Stimulated activated effector memory CD8-positive, alpha-beta T cell treated with anti-CD3 and anti-CD28 coated beads, Interleukin-12 subunit alpha, Interleukin-12 subunit beta, amount 100 ng/mL, for 72 hours (primary cell): ENCODE measurements around the gene ZGRF1.
"Not testable (repeated sequence)": the region's sequence is repeated elsewhere in the genome, so short reads cannot be mapped to it uniquely, and the experiment has no call there.

Source experiments
- ATAC-seq: fragments of 150-1000 bp; cut with Tn5 transposase; 2 replicates; pipeline ENCODE4 v1.10.0; 2021
- DNase-seq, 2 donors: peaks; one replicate each; pipeline ENCODE4 v3.0.0; 2021 to 2022; ENCODE audit warnings: low spot score in 2 of 2
- H3K27ac Mint-ChIP-seq: one replicate; pipeline ENCODE4 v1.8.0; 2022; ENCODE audit warnings: mild to moderate bottlenecking, mixed read lengths
- H3K36me3 Mint-ChIP-seq: one replicate; pipeline ENCODE4 v1.8.0; 2022; ENCODE audit warnings: mild to moderate bottlenecking, mixed read lengths
- H3K4me1 Mint-ChIP-seq: one replicate; pipeline ENCODE4 v1.8.0; 2022; ENCODE audit warnings: mixed read lengths
- H3K4me3 Mint-ChIP-seq: one replicate; pipeline ENCODE4 v1.8.0; 2022; ENCODE audit warnings: mild to moderate bottlenecking, mixed read lengths
- H3K9me3 Mint-ChIP-seq: one replicate; pipeline ENCODE4 v1.8.0; 2022; ENCODE audit warnings: mixed read lengths

ZGRF1 gene

DNA sequence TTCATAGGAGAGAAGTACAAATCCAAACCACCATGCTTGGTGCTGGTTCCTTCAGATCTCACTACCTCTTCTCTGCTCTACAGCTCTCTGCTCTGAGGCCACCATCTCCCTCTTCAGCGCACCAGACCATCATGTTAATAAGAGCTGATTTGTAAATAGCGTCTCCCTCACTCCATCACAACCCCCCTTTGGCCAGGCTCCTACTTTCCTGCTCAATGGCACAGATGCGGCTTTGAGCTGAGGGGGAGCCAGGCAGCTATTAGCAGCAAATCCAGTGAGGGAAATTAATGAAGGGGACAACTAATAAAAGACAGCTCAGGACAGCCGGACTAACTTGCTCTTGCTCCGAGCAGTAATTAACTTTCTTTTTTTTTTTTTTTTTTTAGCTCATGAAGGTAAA is 133.8 kb downstream of the ZGRF1 start:
- no peaks in the 10 kb centered on the region for H3K36me3 Mint-ChIP-seq
- no peak overlapping the region for H3K27ac Mint-ChIP-seq
- no peak overlapping the region for H3K4me3 Mint-ChIP-seq
- no peaks in the 10 kb centered on the region for H3K9me3 Mint-ChIP-seq
- no peaks in the 10 kb centered on the region for H3K4me1 Mint-ChIP-seq
- DNase-seq (no peak), ATAC-seq (no peak)

DNA sequence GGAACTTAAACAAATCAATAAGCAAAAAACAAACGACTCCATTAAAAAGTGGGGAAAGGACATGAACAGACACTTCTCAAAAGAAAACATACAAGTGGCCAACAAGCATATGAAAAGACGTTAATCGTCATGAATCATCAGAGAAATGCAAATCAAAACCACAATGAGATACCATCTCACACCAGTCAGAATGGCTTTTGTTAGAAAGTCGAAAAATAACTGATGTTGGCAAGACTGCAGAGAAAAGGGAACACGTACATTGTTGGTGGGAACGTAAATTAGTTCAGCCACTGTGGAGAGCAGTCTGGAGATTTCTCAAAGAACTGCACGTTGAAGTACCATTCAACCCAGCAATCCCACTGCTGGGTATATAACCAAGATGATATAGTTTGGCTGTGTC is 144.4 kb downstream of the ZGRF1 start:
- Mint-ChIP-seq H3K9me3 (peaks cover 9% of the 10 kb centered on the region), H3K4me3 (no peak overlapping the region), H3K4me1 (no peaks in the 10 kb centered on the region), H3K27ac (no peak overlapping the region), H3K36me3 (no peaks in the 10 kb centered on the region)
- DNase-seq, result no peak
- no peak for ATAC-seq

DNA sequence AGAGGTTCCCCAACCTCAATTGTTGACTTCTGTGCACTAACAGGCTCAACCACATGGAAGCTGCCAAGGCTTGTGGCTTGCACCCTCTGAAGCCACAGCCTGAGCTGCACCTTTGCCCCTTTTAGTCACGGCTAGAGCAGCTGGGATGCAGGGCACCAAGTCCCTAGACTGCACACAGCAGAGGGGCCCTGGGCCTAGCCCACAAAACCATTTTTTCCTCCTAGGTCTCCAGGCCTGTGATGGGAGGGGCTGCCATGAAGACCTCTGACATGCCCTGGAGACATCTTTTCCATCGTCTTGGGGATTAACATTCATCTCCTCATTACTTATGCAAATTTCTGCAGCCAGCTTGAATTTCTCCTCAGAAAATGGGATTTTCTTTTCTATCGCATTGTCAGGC is 145.9 kb downstream of the ZGRF1 start:
- H3K36me3 Mint-ChIP-seq, ATAC-seq, H3K27ac Mint-ChIP-seq, H3K4me1 Mint-ChIP-seq, DNase-seq, H3K9me3 Mint-ChIP-seq, H3K4me3 Mint-ChIP-seq: not testable (repeated sequence)
